NCI-H1048 (cell line): ENCODE data around the gene TSPAN8.
"Not testable (repeated sequence)": the region's sequence is repeated elsewhere in the genome, so short reads cannot be mapped to it uniquely, and the experiment has no call there.

ENCODE experiments used
- DNase-seq: peaks from one replicate; lab custom pipeline; 2025; lab: John Stamatoyannopoulos, UW

Gene TSPAN8

DNA sequence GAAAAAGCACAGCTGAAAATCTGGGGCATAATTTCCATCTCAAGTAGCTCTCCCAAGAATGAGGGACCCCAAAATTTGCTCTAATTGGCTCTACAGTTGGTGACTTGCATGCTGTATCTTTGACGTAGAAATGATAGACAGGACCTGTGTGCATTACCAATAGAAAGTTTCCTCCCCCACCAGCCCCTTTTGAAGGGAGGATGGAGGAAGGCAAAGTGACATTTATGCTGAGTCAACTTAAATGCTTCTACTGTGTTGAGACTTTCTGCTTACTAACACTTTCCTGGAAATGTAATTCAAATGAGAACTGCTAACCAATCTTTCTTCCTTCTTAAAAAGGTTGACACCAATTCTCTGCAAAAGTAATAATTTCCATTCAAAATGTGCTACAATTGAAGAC lies 31.9 kb downstream of the TSPAN8 start:
- DNase-seq = no peak

DNA sequence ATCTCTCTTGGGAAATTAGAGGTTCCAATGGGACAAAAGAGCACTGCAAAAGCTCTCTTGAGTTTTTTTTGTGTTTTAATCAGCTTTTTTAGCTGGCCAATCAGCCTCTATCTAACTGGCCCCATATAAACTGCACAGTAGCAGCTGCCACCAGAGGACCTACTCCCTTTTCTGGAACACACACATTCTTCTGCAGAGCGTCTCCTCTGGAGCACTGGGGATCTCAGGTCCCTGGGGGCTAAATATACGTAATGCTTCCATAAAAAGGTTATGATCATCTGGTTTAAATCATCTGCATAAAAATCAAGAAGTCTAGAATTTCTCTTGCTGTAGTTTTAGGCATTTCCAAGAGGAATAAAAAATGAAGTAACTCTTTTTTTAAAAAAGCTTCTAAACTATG lies 32.3 kb downstream of the TSPAN8 start:
- no peak for DNase-seq

GRCh38 chr12:71124835-71125460 lies 32.9 kb downstream of the TSPAN8 start:
- DNase-seq = no peak

DNA sequence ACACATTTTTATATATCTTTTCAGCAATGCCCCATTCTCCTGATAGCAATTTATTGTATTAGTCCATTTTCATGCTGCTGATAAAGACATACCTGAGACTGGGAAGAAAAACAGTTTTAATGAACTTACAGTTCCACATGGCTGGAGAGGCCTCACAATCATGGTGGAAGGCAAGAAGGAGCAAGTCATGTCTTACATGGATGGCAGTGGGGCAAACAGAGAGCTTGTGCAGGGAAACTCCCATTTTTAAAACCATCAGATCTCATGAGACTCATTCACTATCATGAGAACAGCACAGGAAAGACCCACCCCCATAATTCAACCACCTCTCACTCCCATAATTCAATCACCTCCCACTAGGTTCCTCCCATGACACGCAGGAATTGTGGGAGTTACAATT lies 44.7 kb downstream of the TSPAN8 start:
- not testable (repeated sequence) for DNase-seq

GRCh38 chr12:71109834-71110233 lies 48.0 kb downstream of the TSPAN8 start:
- no peak for DNase-seq

DNA sequence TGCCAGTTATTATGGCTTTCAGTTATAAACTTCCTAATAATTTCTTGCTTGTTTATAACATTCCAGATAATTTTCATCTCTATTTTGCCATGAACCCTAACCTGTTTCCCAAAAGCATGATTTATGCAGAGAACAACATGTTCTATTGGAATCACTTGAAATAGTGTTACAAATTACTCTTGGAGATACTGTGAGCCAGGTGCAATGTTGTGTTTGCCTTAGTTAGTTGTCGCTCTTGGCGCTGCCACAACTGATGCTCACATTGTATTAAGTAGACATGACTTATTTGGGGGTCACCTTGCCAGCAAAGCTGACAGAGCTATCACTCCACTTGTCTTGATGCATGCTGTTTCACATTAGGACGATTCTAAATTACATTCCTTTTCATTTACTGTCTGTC lies 49.4 kb downstream of the TSPAN8 start:
- no peak for DNase-seq

GRCh38 chr12:71107936-71108335 lies 49.9 kb downstream of the TSPAN8 start:
- DNase-seq = no peak

DNA sequence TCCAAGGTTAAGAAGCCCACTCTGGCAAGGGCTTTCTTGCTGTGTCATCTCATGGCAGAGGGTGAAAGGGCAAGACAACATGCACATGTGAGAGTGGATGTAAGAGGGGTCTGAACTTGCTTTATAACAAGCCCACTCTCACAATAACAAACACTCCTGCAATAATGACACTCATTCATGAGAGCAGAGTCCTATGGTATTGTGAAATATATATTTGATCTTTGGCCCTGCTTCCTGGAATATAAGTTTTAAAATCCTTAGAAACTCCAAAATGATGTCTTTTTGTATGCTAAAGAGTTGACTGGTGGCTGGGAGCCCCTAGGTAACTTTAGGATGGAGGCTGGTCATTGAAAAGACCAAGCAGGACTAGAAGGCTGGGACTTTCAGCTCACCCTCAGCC lies 51.8 kb downstream of the TSPAN8 start:
- DNase-seq = no peak

GRCh38 chr12:71092290-71092689 lies 65.5 kb downstream of the TSPAN8 start:
- no peak for DNase-seq

- DNase-seq = no peak
Observed at GRCh38 chr12:71090971-71091370, 66.8 kb downstream of the TSPAN8 start.

DNA sequence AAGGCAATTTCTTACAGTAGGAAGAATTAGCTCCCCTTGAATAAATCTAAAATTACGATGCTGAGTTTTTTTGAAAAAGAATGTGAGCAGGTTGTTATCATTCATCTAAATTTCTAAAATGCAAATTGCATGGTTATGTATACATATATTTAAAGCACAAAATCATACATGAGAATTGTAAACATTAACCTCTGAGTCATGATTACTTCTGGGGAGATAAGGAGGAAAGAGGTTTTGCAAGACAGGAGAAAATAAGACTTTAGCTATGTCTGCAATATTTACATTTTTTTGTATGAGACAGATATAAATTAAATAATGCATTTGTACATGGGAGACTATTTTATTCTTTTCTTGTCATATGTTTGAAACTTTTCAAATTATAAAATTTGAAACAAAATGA lies 72.2 kb downstream of the TSPAN8 start:
- no peak for DNase-seq

GRCh38 chr12:71075743-71076142 lies 82.1 kb downstream of the TSPAN8 start:
- no peak for DNase-seq
